GM18520 (cell line): Measurements from ENCODE around the gene TENM4.
"Not testable (repeated sequence)": the region's sequence is repeated elsewhere in the genome, so short reads cannot be mapped to it uniquely, and the experiment has no call there.

Experiments
- ATAC-seq: cut with Tn5 transposase; IDR thresholded peaks from one replicate; pipeline ENCODE4 v1.9.1; 2021; ENCODE audit not compliant: unreplicated experiment

TENM4 gene

DNA sequence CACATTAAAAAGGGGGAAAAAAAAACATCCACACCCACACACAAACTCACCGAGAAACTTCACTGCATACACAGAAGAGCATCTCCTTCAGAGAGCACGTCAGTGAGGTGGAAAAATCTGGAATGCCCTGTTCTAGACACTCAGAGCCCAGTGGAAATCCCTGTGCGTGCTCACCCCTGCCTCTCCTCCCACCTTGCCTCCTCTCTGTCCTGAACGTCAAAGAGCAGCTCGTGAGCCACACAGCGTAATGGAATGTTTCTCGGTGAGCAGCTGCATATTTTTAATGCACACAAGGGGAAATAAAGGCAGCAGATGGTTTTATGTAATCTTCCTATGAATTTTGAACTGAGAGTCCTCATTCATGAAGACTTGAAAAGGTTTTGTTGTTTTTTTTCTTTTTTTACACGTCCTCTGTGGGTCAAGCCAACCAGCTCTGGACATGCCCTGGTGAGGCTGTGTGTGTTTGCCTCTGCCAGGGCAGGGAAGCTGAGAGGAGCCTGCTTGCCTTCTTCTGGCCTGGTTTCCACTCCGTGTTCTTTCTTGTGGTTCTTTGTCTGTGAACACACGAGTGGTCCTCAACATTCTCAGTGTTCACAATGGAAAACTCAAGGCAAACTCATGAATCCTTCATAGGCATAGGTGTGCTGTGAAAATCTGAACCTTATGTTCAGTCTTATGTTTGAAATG lies 219.2 kb downstream of the TENM4 start:
- no peak for ATAC-seq

DNA sequence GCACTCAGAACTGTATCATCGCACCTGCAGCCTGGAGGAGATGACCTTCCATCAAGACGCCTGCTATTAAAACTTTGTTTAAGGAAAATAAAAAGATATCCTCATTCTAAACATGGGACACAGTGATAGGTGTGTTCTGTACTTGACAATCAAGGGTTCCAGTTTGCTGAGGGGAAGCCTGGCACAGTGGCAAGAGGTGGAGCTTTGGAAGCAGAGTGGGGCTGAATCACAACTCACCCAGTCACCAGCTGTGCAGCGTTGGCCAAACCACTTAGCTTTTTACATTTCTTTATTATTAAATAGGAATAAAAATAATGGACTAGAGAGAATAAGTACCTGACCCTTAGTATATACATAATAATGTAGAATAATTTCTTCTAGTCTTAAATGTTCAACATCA lies 220.7 kb downstream of the TENM4 start:
- ATAC-seq = no peak

DNA sequence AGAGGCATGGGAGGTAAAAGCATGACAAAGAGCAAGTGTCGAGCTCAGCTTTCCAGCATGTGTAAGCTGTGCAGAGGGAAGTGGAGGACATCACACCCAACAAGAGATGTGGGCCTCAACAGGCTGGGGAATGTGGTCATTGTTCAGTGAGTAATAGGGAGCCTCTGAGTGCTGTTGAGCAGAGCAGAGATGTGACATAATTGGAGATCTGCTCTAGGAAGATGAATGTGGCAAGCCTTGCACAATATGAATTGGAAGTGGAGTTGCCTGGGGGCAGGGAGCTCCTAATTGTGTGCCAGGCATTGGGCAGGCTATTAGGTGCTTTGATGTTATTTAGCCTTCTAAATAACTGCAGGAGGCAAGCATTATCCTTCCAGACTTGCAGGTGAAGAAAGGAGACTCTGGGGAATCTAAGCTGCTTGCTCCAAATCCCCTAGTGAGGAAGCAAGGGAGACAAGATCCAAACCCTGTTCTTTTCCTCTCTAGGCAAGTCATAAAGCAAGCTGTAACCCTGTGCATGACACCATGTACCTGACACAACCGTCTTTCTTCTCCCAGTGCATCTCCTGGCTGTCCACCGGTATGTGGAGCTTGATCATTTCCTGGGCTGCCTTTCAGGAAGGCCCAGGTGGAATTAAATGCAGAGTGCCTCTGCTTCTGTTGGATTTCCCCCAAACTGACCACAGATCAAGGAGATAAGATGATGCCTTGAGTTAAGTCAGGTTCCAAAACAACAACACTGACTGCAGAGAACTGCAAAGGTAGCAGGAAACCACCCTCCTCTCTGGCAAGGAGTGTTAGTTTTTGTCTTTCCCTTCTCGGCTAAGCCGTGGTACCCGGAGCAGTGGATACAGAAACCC lies 221.4 kb downstream of the TENM4 start:
- no peak for ATAC-seq

DNA sequence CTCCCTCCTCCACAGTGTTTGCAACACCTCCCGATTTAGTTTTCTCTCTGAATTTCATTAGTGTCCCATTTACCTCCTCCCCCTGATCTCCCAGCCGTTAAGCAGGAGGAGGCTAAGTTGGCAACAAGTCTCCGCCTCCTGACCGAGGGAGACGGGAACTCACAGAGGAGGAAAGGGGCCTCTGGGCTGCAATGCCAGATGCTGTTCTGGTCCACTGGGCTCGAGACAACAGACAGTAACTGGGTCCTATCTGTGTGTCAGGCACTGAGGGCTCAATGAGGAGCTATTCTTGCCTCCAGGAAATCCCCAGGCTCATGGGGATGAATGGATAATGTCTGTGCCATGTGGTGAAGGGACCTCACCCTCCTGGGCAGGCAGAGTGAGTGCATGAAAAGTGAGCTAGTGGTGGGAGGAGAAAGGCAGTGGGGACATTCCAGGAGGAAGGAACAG lies 228.1 kb downstream of the TENM4 start:
- ATAC-seq = no peak

DNA sequence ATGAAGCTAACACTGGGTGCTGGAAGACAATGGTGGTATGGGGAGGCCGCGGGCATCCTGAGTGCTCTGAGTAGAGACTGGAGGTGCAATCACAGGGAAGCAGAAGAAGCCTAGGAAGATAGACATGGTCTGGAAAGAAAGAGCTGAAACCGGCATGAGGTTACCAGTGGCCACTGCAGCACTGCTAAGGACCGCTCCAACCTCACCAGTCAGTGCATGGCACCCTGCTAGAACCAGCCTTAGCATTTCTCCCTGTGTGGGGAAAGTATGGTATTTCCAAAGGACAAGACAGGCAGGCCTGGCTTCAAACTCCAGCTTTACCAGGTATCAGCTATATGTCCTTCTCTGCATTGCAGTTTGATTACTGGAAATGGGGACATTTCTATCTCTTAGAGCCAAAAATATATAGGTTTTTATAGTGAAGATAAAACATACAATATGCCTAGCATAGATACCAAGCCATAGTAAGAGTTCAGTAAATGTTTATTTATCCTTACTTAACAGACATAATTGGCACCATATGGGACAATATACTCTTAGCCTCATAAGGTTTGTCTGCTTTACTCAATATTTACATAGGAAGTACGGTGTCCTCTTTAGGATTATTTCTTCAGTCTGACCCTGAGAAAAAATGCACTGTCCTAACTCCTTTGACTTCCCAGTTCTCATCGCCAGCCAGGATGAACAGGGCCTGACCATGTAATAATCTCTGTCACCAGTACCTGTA lies 231.1 kb downstream of the TENM4 start:
- no peak for ATAC-seq

DNA sequence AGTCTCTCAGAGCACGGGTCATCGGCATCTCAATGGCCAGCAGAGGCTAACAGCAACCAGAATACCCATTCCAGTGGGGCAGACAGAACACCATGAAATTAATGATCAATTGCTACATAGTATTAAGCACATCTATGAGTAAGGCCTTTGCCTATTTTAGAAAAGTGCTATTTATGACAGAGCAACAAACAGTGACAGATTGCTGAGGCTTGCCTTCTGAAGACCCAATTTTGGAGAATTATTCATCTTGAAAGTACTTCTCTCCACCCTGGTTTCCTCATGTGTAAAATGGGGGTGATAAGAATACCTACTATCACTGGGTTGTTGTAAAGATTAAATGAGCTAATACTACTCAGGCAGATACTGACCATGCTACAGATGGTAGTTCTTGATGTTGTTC lies 232.7 kb downstream of the TENM4 start:
- no peak for ATAC-seq

DNA sequence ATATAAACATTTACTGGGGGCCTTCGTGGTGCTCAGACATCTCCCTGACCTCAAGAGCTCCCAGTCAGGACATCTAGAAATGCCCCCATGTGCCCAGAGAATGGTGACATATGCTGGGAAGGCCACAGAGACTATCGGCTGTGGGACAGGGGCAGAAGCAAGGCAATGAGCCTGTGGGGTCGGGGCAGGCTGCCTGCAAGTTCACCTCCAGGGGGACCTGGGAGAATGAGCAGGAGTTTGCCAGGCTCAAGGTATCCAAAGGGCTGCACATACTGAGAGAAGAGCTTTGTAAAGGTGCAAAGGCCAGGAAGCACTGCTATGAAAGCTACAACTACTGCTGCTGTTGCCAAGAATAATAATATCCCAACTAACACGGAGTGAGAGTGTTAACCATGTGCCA lies 233.9 kb downstream of the TENM4 start:
- ATAC-seq = no peak

DNA sequence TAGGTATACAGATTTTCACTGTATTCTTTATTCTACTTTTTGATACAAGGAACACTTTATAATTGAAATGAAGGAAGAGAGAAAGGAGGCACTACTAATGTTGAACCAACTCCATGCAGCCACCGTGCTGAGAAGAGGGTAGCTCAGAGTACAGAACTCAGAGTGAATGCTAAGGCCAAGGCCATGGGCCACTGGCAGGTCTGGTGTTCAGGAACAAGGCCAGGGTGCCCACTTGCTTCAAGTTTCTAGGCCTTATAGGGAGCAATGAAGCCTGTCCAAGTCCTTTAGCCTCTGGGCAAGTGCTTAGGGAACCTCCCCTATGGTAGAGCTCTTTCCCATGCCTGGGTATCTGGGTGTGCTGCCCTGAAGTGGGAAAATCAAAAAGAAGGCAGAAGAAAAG lies 235.0 kb downstream of the TENM4 start:
- ATAC-seq = no peak

DNA sequence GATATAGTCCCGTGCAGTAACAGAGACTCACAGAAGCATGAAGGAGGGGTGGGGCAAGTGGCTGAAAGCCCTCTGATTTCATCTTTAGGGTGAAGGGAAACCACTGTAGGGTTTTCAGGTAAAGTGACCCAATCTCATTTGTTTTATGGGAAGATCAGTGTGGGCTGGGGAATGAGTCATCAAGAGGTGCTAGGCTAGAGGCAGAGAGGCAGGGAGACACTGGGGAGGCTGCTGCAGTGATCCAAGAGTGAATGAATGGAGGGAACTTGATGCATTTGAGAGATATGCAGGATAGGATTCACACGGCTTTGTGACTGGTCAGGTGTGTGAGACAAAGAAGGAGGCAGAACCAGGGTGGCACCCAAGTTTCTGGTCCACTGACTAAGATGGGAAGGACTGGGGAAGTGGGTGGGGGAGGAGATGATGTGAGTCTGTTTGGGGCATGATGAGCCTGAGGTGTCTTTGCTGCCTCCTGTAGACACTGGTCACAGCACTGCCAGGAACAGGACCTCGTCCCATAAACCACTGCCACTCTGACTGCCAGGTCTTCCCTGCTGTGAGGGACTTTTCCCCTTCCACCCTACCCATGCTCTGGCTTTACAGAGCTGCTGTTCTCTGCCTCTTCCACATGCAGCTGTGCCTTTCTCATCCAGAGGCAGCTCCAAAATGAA lies 239.0 kb downstream of the TENM4 start:
- ATAC-seq = peak; percentile 47

DNA sequence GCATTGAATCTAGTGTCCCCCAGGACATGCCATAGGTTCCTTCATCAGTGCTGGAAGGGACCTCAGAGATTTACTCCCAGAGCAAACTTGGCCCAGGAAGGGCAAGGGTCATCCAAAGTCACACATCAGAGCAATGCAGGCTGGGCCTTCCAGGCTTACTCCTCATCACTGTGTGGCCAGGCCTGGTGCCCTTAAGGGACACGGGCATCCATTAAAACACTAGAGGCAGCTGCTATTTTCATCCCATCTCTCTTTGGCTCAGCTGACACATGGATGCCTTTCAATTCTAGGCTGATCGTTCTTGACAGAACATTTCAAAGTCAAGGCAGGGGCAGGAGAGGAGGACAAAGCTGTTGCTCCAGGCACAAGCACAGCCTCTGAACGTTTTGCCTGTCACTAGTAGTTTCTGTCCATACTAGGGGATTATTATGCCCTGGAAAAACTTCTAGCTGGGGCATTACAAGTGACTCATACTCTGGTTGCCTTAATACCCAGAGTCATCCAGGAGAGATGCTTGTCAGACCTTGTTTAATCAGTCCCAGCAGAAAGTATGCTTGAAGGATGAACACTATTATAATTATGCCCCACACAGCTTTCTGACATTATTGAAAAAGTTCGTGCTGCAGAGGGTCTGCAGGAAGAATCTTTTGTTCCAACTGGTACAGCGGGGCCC lies 240.3 kb downstream of the TENM4 start:
- ATAC-seq = no peak

DNA sequence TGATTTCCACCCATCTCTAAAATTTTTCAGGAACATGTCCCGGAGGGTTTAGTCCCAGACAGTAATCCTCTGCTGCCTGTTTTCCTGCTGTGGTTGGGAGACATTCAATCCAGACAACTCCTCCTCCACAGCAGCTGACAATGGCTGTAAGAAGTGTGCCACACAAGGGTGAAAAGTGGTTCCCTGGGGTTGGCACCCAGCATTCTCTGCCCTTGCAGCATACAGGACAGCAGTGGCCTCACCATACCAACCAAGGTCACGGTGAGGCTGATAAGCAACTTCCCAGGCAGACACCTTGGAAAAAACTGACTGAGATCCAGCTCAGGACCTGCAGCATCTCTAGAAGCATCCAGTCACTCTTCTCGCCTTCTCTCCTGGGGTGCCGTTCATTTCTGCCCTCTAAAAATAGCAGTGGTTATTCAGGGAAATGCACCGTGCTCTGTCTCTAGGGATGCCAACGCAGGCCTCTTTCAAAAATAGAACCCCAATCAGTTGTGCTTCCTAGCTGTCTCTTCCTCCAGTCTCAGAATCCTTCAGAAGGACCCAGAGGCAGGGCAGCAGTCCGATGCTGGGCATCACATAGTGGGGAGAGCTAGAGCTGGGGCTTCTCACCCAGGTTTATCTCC lies 241.0 kb downstream of the TENM4 start:
- no peak for ATAC-seq

DNA sequence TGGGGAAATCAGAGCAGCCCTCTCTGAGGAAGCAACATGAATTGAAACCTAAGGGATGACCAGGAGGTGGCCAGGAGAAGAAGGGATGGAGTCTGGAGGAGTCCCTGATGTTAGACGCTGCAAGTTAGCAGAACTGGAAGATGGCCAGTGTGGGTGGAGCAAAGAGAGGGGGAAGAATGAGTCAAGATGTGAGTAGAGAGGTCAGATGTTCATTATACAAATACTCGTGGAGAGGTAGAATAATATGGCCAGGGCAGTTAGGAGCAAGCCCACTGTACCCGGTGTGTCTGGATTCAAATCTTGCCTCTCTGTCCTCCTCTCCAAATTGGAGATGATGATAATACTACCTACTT lies 242.0 kb downstream of the TENM4 start:
- ATAC-seq = no peak

DNA sequence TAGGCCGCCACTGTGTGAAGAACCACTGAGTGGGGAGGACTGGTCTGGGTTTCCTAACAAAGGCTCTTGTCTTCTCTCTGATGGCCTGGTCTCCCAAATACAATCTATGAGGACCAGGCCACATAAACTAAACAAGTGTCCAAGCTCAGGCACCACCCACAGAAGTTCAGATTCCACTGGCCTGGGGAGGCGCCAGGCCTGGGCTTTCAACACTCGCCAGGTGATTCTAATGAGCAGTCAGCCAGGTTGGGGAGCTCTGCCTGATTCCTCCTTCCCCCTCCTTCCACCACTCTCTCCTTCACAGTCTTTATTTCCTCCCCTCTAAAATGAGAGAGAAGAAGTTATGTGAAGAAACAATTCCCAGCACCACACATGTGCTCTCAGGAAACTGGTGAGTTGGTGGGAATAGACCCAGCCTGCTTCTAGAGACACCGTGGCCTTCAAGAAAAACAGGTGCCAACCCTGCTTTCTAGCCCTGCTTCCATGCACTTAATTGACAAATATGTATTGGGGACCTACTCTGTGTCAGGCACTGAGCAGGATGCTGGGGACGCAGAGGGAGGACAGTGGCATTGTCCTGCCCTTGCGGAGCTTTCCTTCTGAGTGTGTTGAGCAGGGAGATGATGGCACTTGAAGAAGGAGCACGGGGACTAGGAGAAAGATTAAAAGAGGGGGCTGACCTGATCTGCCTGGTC lies 242.5 kb downstream of the TENM4 start:
- ATAC-seq = no peak

DNA sequence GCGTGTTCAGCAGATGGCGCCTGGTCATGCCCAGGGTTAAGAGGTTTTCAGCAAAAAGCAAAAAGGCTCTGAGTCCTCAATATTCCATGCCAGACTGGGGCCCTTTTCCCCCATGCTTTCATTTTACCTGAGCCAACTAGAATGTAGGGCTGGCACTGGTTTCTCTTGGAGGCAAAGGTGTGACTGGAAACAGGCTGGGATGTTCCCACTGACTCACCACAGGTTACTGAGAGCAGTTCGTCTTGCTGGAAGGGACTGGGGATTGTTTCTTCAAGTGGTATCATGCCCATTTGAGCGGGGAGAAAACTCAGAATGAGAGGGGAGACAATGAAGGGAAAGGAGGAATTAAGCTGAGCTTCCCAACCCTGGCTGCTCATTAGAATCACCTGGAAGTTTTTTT lies 243.9 kb downstream of the TENM4 start:
- no peak for ATAC-seq

DNA sequence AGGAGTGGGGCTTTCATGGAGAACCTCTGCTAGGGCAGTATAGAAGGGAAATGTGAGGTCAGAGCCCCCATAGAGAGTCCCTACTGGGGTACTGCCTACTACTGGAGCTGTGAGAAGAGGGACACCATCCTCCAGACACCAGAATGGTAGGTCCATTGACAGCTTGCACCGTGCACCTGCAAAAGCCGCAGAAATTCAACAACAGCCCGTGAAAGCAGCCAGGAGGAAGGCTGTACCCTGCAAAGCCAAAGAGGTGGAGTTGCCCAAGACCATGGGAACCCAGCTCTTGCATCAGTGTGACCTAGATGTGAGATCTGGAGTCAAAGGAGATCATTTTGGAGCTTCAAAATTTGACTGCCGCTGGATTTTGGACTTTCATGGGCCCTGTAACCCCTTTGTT lies 245.6 kb downstream of the TENM4 start:
- no peak for ATAC-seq

DNA sequence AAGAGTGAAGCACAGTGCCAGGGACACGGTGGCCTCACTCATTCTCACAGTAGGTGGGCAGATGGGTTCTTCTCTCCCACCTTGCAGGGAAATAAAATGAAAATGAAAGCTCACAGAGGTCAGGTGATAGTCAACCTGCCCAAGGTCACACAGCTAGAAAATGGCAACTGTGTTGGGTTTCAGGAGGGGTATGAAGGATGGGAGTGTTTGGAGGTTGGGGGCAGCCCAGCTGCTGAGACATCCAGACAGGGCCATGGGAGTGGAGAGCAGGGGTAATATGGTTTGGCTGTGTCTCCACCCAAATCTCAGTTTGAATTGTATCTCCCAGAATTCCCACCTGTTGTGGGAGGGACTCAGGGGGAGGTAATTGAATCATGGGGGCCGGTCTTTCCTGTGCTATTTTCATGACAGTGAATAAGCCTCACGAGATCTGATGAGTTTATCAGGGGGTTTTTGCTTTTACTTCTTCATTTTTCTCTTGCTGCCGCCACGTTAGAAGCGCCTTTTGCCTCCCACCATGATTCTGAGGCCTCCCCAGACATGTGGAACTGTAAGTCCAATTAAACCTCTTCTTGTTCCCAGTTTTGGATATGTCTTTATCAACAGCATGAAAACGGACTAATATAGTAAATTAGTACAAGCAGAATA lies 247.0 kb downstream of the TENM4 start:
- ATAC-seq = no peak

DNA sequence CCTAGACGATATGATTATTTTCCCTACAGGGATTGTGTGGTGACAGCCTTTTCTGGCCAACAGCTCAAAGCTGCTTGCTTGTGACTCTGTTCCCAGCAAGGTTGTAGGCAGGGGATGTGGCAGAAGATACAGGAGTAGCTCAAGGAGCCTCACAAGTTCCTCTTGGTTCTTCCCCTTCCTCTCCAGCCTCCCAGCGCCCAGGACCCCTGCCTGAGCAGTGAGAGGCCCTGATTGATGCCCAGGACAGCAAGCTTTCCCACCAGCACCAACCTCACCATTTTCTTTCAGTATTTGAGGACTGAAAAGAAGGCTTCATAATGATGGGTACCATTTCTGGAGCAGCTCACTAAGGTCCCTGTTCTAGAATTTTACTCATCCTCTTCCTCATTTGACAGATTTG lies 248.0 kb downstream of the TENM4 start:
- ATAC-seq = no peak

DNA sequence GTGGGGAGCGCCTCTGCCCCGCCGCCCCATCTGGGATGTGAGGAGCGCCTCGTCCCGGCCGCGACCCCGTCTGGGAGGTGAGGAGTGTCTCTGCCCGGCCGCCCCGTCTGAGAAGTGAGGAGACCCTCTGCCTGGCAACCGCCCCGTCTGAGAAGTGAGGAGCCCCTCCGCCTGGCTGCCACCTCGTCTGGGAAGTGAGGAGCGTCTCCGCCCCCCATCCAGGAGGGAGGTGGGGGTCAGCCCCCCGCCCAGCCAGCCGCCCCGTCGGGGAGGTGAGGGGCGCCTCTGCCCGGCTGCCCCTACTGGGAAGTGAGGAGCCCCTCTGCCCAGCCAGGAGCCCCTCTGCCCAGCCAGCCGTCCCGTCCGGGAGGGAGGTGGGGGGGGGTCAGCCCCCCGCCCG lies 249.1 kb downstream of the TENM4 start:
- not testable (repeated sequence) for ATAC-seq

DNA sequence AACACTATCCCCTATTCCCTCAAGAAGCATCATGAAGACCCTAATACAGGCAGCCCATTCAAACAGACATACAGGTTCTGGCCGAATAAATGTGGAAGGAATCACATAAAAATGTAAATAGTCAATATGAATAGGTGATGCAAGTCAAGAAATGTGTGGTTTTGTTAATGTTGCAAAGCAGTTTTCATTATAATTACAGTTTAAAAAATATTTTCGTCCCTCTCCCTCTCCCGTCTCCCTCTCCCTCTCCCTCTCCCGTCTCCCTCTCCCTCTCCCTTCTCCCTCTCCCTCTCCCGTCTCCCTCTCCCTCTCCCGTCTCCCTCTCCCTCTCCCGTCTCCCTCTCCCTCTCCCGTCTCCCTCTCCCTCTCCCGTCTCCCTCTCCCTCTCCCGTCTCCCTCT lies 250.3 kb downstream of the TENM4 start:
- not testable (repeated sequence) for ATAC-seq
